ENCODE data around the gene TWNK. TPM values are rescaled to one million over a fixed set of nuclear protein-coding genes. Genes with fewer than 3 reads are reported as not detected.

The TWNK gene
- total RNA-seq, 1 donor = 2.0 TPM

DNA sequence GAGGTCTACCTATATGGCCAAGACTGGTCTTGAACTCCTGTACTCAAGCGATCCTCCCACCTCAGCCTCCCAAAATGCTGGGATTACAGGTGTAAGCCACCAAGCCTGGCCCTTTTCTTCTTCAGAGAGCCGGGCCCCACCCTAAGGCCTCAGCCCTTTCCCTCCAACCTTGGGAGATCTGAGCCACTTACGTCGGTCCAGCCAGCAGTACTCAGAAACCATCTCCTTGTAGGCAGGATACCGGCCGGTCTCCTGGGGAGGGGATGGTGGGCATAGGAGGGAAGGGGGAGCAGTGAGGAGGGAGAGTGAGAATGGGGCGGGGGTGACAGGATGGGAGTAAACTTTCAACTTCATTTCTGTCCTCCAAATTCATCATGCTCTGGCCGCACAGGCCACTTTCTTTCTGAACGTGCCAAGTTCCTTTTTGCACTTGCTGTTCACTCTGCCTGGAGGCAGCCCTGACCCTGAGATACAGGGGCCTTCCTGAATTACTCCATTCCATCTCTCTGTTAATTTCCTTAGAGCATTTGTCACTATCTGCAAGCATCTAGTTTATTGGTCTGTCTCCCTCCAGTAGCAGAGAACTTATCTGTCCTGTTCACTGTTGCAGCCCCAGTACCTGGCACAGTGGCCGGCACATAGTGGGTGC, 33.2 kb downstream of the TWNK start:
- Histone ChIP-seq H3K27me3 (ENCODE audit: insufficient read depth, low read length) (peaks cover 17% of the 10 kb centered on the region), H3K9me3 (ENCODE audit: low read depth, low read length) (no peaks in the 10 kb centered on the region), H3K4me1 (ENCODE audit: insufficient read depth, low read length) (peaks cover 17% of the 10 kb centered on the region), H3K4me3 (ENCODE audit: low read length) (no peak overlapping the region)

DNA sequence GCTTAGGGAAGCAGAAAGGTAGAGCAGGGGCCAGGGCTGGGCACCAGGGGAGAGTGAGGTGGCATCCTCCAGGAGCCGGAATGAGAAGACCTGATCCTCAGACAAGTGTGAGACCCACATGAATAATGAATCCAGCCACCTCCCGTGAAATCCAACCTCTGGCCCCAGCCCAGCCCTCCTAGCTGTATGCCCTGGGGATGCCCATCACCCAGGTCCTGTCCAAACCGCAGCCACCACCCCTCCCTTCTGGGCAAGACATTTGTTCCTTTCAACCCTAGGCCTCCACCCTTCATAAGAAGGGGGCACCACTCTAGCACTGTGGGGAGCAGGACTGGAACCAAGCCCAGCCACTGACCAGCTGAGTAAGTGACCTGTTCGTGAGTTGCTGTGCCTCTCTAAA, 33.9 kb downstream of the TWNK start:
- peaks cover 17% of the 10 kb centered on the region for H3K4me1 ChIP-seq (ENCODE audit: insufficient read depth, low read length)
- H3K27me3 ChIP-seq (ENCODE audit: insufficient read depth, low read length) = peaks cover 17% of the 10 kb centered on the region
- H3K9me3 ChIP-seq (ENCODE audit: low read depth, low read length) = no peaks in the 10 kb centered on the region
- H3K4me3 ChIP-seq (ENCODE audit: low read length) = no peak overlapping the region

DNA sequence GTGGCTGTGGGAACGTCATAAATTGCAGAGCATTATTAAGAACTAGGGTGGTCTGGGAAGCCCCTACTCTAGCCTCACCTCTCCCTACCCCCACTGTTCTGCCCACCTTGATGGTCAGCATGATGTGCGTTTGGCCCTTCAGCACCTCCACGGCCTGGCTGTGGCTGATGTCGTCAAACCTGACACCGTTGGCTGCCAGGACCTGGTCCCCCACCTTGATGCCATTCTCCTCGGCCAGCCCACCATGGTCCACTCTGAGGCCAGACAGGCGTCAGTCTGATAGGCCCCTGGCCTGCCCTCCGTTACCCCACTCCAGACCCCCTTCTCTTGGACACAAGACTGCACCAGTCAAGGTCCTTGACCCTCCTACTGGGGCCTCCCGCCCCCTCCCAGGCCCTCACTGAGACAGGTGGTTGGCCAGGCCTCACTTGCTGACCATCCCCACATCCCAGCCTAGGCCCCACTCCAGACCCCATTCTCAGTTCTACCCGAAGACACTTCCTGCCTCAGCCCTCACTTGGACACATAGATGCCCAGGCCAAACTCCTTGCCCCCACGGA, 34.4 kb downstream of the TWNK start:
- H3K4me3 ChIP-seq (ENCODE audit: low read length) = no peak overlapping the region
- H3K9me3 ChIP-seq (ENCODE audit: low read depth, low read length) = no peaks in the 10 kb centered on the region
- peaks cover 17% of the 10 kb centered on the region for H3K4me1 ChIP-seq (ENCODE audit: insufficient read depth, low read length)
- H3K27me3 ChIP-seq (ENCODE audit: insufficient read depth, low read length) = peaks cover 15% of the 10 kb centered on the region

DNA sequence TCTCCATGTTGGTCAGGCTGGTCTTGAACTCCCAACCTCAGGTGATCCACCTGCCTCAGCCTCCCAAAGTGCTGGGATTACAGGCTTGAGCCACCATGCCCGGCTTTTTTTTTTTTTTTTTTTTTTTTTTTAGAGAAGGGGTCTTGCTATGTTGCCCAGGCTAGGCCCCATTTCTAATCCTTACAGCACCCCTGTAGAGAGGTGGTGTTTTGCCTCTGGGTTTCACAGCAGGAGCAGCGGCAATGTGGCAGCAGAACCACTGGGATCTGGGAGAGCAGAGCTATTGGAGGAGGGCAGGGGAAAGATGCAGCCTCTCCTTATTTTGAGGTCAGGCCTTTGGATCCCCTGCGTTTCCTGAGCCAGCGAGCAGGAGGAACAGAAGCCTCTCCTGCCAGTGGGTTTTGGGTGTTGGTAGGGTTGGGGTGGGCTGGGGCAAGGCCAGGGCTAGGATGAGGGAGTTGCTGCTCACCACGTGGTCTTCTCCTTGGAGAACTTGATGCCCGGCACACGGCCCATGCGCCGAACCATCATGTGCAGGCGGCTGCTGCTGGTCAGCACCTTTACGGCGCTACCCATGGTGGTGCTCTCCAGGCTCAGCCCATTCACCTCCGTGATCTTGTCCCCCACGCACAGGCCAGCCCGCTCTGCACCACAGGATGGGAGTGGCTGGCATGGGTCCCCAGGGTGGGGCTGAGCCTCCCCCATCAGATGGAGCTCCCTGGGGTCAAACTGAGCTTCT, 35.8 kb downstream of the TWNK start:
- Histone ChIP-seq H3K4me3 (ENCODE audit: low read length) (no peak overlapping the region), H3K9me3 (ENCODE audit: low read depth, low read length) (no peaks in the 10 kb centered on the region), H3K4me1 (ENCODE audit: insufficient read depth, low read length) (peaks cover 16% of the 10 kb centered on the region), H3K27me3 (ENCODE audit: insufficient read depth, low read length) (peaks cover 8% of the 10 kb centered on the region)

DNA sequence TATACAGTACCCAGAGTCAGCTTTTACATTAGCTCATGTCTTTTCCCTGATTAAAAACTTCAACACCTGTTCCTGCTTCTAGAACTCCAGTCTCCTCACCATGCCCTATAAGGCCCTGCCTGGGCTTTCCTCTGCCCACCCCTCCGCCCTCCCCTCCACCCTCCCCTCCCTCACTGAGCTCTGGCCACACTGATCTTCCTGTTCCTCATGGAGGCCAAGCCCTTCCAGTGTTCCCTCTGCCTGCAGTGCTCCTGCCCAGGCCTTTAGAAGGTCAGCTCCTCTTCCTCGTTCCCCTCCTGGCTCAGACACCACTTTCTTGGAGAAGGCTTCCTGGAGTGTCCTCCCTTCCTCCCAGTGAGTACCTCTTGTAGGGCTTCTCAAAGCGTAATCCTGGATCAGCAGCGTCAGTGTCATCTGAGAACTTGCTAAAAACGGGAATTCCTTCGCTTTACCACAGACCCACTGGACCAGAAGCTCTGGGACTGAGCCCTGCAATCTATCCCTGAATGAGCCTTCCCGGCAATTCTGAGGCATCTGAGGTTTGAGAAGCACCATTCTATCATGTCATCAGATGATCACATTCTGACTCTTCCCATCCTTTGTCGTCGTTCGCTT, 39.9 kb downstream of the TWNK start:
- no peaks in the 10 kb centered on the region for H3K27me3 ChIP-seq (ENCODE audit: insufficient read depth, low read length)
- peaks cover 21% of the 10 kb centered on the region for H3K4me1 ChIP-seq (ENCODE audit: insufficient read depth, low read length)
- no peak overlapping the region for H3K4me3 ChIP-seq (ENCODE audit: low read length)
- H3K9me3 ChIP-seq (ENCODE audit: low read depth, low read length) = no peaks in the 10 kb centered on the region

DNA sequence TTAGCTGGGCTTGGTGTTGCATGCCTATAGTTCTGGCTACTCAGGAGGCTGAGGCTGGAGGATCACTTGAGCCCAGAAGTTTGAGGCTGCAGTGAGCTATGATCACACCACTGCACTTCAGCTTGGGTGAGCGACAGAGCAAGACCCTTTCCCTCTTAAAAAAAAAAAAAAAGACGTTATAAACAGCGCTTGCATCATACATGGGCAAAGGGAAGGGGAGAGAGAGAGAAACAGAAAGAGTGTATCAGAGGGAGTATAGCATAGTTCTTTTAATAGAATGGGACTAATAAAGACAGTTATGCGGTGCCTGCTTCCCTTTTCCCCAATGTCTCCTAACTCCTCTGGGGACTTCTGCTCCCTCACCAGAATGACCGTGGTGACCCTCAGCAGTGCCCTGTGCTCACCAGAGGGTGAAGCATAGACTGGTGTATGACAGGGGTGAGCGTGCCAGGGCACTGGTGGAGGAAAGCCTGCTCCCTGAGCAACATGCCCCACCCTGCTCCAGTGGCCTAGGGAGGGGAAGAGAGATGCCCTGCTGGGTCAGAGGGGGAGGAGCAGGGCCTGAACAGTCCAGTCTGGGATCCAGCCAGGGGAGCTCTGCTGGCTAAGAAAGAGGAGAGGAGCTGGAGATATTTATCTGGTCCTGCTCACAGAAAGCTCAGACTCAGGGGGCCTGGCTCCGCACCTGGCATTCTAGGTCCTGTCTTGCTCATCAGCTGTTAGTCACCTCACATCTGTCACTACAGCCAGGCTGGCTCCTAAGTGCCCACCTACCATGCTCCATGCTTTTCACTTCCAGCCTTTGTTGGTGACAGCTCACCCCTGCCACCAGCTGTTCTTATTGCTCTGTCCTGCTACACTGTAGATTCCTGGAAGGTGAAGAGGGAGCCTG, 41.3 kb downstream of the TWNK start:
- Histone ChIP-seq H3K9me3 (ENCODE audit: low read depth, low read length) (no peaks in the 10 kb centered on the region), H3K27me3 (ENCODE audit: insufficient read depth, low read length) (no peaks in the 10 kb centered on the region), H3K4me1 (ENCODE audit: insufficient read depth, low read length) (peaks cover 34% of the 10 kb centered on the region), H3K4me3 (ENCODE audit: low read length) (no peak overlapping the region)

DNA sequence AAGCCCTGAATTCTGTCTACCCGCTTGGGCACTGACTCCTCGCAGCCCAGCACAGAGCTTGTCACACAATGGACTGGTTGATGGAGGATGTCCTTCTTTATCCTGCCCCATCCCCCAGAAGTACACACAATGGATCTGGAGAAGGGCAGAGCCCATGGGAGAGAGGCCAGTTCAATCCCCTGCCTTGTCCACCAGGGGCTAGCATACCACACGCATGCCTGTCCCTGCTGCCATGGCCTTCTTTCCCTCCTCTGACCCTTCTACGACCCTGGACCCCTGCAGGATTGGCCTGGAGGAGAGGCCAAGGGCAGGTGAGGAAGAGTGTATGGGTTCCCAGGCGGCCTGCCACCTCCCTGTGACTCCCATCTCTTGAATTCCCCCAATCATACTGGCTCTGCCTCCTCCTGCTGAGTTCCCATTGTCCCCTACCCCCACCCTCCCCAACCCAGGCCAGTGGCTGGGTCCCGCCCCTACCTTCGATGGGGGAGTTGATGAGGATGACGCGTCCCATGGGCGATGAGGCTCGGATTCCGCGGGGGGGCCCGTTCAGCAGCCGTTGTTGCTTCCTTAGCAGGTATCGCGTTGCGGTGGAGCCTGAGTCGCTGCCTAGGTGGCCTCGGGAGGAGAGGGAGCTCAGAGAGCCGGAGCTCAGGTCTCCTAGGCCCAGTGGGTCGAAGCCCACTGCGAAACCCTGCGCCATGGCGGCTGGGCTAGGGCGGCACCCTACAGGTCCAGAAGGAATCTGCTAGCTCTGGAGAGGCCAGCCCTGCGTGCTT, 42.4 kb downstream of the TWNK start:
- peaks cover 34% of the 10 kb centered on the region for H3K4me1 ChIP-seq (ENCODE audit: insufficient read depth, low read length)
- no peaks in the 10 kb centered on the region for H3K9me3 ChIP-seq (ENCODE audit: low read depth, low read length)

DNA sequence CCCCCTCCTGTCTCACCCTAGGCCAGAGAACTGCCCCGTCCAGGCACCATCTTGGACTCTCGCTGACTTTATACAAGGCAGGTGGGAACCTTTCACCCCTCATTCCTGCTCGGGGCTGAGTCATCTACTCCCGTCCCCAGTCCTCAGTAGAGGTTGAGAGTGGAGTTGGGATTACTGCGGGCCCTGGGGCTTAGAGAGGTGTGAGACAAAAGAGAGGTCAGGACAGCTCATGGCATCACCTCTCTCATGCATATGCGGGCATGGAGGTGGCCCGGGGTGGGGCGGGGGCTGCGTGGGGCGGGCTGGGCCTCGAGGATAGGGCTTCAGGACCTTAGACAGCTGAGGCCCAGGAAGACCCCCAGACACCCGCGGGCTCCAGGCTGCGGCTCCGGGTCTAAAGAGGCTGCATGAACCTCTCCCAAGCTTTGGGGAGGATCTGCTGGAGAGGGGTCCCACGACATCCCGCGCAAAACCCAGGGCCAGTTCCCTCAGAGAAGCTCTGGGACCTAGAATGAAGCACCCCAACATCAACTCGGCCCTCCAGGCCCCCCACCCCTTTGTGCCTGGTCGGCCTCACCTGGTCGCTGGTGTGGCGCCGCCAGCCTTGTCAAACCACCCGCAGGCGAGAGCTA, 43.3 kb downstream of the TWNK start:
- peaks cover 34% of the 10 kb centered on the region for H3K4me1 ChIP-seq (ENCODE audit: insufficient read depth, low read length)
- no peaks in the 10 kb centered on the region for H3K9me3 ChIP-seq (ENCODE audit: low read depth, low read length)
- no peaks in the 10 kb centered on the region for H3K27me3 ChIP-seq (ENCODE audit: insufficient read depth, low read length)
- peak overlapping the region; percentile 81 for H3K4me3 ChIP-seq (ENCODE audit: low read length)

More for the DNA sequence above, 42.4 kb downstream of the TWNK start:
- Histone ChIP-seq H3K4me3 (ENCODE audit: low read length) (no peak overlapping the region), H3K27me3 (ENCODE audit: insufficient read depth, low read length) (no peaks in the 10 kb centered on the region)

DNA sequence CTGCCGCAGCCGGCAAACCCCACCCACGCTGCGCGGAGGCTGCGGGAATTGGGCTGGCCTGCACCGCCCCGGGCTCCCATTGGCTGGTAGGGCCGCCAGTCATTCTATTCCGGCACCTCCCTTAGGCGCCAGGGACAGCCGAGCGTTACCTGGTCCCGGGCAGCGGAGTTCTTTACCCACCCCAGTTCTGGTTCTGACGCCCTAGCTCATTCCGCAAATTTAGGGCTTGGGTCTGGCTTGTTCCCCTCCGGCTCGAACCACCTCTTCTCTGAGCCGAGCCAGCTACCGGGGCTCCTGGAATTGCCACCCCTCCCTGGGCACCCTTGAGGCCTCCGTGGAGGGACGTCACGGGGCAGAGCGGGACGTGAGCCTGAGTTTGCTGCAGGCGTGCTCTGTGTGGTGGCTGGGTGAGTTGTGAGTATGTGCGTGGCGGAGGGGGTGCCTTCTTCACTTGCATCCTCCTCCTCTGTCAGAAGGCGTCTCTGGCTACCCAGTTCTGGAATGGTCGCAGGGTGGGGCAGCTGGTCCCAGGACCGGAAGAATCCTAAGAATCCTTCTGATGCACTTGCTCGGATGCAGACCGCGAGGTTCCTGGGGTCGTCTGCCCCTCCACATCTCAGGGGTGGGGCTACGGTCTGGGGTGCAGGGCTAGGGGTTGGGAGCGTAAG, 43.9 kb downstream of the TWNK start, which contains the start of the genes PDZD7 and SFXN3:
TSS of gene PDZD7 (minus strand) at position 2 of the 668 bp plus-strand sequence. CDS start 910 bp downstream, outside the sequence.
TSS of gene SFXN3 (plus strand) at position 107 of the 668 bp plus-strand sequence. CDS start 3,461 bp downstream, outside the sequence.
- peak within 1 kb of the TSS; percentile 81 for H3K4me3 ChIP-seq (ENCODE audit: low read length)
- no peaks in the 10 kb centered on the region for H3K9me3 ChIP-seq (ENCODE audit: low read depth, low read length)
- peaks cover 34% of the 10 kb centered on the region for H3K4me1 ChIP-seq (ENCODE audit: insufficient read depth, low read length)
- H3K27me3 ChIP-seq (ENCODE audit: insufficient read depth, low read length) = no peaks in the 10 kb centered on the region

DNA sequence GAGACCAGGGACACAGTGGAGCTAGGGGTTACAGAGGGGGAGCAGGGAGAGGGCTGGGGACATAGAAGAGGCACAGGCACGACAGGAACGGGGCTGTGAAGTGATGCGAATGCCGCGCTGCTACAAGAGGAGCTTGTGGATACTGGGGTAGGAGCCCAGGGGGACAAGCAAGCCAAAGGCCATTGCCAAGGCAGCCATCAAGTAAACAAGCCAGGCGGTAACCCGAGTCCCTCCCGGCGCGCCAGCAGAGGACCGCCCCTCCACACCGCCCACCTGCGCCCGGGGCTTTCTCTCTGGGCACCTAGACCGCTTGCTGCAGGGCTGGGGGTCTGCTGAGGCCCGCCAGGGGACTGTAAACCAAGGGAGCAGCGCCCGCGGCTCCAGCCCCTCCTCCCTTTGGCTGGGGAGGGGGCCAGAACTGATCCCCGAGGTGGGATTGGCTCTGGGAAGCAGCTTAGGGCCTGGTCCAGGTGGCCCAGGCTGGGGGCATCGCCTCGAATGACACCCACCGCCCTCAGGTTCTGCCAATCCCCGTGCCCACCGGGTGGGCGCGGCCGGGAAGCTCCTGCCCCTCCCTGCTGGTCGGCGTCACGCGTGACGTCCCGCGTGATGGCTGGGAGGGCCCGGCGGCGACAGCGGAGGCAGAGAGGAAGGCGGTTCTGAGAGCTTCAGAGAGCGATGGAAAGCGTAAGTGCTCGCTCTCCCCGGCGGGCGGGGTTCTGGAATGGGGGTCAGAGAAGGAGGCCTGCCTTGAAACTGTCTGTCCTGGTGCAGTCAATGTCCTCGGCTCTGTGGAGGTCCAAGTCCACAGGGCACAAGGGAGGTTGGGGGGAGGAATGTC, 44.7 kb downstream of the TWNK start:
- H3K4me3 ChIP-seq (ENCODE audit: low read length) = peak overlapping the region; percentile 81

DNA sequence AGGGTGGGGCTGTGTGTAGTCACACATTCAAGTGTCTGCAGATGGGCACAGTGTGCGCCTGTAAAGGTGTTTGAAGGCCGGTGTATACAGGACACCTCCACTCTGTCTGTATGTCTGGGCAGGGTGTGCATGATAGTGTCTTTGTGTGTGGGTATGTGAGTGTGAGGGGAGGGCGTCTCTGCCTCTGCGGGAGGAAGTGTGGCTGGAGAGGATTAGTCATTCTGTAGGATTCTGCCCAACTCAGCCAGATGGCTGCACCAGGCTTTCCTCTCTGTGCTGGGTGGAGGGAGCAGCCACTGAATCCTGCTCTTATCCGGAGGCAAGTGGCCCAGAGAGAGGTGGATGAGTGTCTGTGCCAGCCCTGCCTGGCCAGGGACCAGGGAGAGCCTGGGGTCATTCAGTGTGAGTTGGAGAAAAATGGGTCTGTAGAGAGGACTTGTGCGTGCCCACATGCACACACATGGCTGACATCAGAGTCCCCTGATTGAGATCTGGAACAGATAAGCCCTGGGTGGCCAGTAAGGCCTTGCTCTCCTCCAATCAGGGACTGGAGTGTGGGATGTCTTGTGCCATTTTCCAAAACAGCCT, 45.4 kb downstream of the TWNK start:
- peaks cover 31% of the 10 kb centered on the region for H3K4me1 ChIP-seq (ENCODE audit: insufficient read depth, low read length)
- no peaks in the 10 kb centered on the region for H3K9me3 ChIP-seq (ENCODE audit: low read depth, low read length)
- H3K27me3 ChIP-seq (ENCODE audit: insufficient read depth, low read length) = no peaks in the 10 kb centered on the region
- peak overlapping the region; percentile 81 for H3K4me3 ChIP-seq (ENCODE audit: low read length)

More for the DNA sequence above, 44.7 kb downstream of the TWNK start:
- H3K4me1 ChIP-seq (ENCODE audit: insufficient read depth, low read length) = peaks cover 34% of the 10 kb centered on the region
- H3K9me3 ChIP-seq (ENCODE audit: low read depth, low read length) = no peaks in the 10 kb centered on the region
- no peaks in the 10 kb centered on the region for H3K27me3 ChIP-seq (ENCODE audit: insufficient read depth, low read length)

DNA sequence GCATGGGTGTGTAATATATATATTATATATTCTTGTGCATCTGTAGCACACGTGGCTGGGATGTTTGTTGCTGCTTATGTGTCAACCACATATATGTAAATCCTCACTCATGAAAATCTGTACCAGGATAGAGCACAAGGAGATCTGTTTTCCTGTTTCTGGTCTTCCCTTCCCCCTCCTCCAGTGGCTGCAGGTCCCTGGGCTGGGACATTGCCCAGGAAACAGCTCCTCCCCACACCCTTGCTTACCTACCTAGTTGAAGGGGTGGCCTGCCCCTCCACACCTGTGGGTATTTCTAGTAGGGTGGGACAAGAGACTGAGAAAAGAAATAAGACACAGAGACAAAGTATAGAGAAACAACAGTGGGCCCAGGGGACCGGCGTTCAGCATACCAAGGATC, 45.9 kb downstream of the TWNK start:
- H3K4me1 ChIP-seq (ENCODE audit: insufficient read depth, low read length) = peaks cover 31% of the 10 kb centered on the region
- H3K27me3 ChIP-seq (ENCODE audit: insufficient read depth, low read length) = no peaks in the 10 kb centered on the region
- no peak overlapping the region for H3K4me3 ChIP-seq (ENCODE audit: low read length)
- no peaks in the 10 kb centered on the region for H3K9me3 ChIP-seq (ENCODE audit: low read depth, low read length)

Measured in mononuclear cell (primary cell).